WERI-Rb-1 (cell line): ENCODE measurements around the gene SLC25A1.

Source experiments
- DNase-seq: peaks from one replicate; pipeline ENCODE4 v3.0.0-alpha.2; 2020
- H3K27ac ChIP-seq: fragments of 250-450 bp; sonication (Bioruptor Pico); 2 replicates; pipeline ENCODE4 v1.5.1; 2020; ENCODE audit warnings: mild to moderate bottlenecking, moderate library complexity
- H3K27me3 ChIP-seq: fragments of 250-450 bp; sonication (Bioruptor Pico); 2 replicates; pipeline ENCODE4 v1.5.1; 2021; ENCODE audit warnings: mild to moderate bottlenecking, low read depth, moderate library complexity; ENCODE audit not compliant: insufficient read depth, severe bottlenecking
- H3K36me3 ChIP-seq: fragments of 250-450 bp; sonication (Bioruptor Pico); 2 replicates; pipeline ENCODE4 v1.5.1; 2020; ENCODE audit warnings: mild to moderate bottlenecking, moderate library complexity
- H3K4me3 ChIP-seq: 2 replicates; pipeline ENCODE4 v1.5.1; 2011; ENCODE audit warnings: low read depth, mild to moderate bottlenecking, control low read depth, low read length
- H3K9me3 ChIP-seq: fragments of 250-450 bp; sonication (Bioruptor Pico); 2 replicates; pipeline ENCODE4 v1.5.1; 2021; ENCODE audit warnings: mild to moderate bottlenecking, moderate library complexity; ENCODE audit not compliant: severe bottlenecking
- TF ChIP-seq, protein P1 (sequence below): IDR thresholded peaks from 2 replicates; pipeline ENCODE4 v1.5.1; 2011; ENCODE audit warnings: low read depth, mild to moderate bottlenecking, control low read depth, inconsistent platforms, low read length

SLC25A1 gene

DNA sequence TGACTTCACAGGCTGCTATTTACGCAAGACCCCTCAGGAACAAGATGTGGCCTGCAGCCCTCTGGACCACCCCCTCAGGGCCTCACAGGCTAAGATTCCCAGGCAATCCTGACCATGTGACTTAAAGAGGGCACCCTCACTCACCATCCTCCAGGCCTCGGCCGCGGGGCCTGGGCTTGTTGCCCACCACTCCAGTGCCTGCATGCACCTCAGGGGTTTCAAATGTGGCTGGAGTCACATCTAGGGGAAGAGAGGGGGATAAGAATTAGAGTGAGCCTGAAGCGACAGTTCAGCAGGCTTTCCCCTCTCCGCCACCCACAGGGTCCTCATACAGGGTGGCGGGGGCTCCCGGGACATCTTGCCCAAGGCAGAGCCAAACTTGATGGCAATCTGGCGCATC is 36.1 kb downstream of the SLC25A1 start:
- no peak for DNase-seq
- Histone ChIP-seq H3K27me3 (no peaks in the 10 kb centered on the region), H3K9me3 (no peaks in the 10 kb centered on the region), H3K36me3 (peaks cover 57% of the 10 kb centered on the region), H3K27ac (no peak overlapping the region), H3K4me3 (no peak overlapping the region)
- TF ChIP-seq, protein P1, sequence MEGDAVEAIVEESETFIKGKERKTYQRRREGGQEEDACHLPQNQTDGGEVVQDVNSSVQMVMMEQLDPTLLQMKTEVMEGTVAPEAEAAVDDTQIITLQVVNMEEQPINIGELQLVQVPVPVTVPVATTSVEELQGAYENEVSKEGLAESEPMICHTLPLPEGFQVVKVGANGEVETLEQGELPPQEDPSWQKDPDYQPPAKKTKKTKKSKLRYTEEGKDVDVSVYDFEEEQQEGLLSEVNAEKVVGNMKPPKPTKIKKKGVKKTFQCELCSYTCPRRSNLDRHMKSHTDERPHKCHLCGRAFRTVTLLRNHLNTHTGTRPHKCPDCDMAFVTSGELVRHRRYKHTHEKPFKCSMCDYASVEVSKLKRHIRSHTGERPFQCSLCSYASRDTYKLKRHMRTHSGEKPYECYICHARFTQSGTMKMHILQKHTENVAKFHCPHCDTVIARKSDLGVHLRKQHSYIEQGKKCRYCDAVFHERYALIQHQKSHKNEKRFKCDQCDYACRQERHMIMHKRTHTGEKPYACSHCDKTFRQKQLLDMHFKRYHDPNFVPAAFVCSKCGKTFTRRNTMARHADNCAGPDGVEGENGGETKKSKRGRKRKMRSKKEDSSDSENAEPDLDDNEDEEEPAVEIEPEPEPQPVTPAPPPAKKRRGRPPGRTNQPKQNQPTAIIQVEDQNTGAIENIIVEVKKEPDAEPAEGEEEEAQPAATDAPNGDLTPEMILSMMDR: no peak

DNA sequence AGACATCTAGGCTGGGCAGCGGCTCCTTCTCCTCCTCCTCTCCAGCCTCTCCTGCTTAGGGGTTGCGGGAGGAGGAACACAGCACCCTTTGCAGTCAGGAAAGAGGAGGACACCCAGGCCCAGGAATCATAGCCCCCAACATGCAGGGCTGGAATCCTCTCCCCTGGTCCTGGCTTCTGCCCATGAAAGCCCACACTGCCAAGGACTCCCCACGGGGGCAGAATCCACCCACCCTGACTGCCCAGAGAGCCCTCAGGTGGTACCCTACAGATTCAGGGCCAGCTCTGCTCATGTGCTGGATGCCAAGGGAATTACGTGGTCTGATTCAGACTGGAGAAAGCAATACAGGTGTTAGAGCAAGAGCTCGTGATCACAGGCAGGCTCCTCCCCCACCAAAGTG is 38.6 kb downstream of the SLC25A1 start:
- H3K27me3 ChIP-seq: no peaks in the 10 kb centered on the region
- H3K36me3 ChIP-seq: peaks cover 77% of the 10 kb centered on the region
- no peak overlapping the region for H3K4me3 ChIP-seq
- H3K9me3 ChIP-seq: no peaks in the 10 kb centered on the region
- H3K27ac ChIP-seq: no peak overlapping the region
- TF ChIP-seq, protein P1: no peak
- no peak for DNase-seq

GRCh38 chr22:19139001-19139356 is 39.6 kb downstream of the SLC25A1 start:
- TF ChIP-seq, protein P1: no peak
- no peak overlapping the region for H3K4me3 ChIP-seq
- no peaks in the 10 kb centered on the region for H3K9me3 ChIP-seq
- H3K27me3 ChIP-seq: no peaks in the 10 kb centered on the region
- no peak overlapping the region for H3K27ac ChIP-seq
- no peak for DNase-seq
- peaks cover 82% of the 10 kb centered on the region for H3K36me3 ChIP-seq

DNA sequence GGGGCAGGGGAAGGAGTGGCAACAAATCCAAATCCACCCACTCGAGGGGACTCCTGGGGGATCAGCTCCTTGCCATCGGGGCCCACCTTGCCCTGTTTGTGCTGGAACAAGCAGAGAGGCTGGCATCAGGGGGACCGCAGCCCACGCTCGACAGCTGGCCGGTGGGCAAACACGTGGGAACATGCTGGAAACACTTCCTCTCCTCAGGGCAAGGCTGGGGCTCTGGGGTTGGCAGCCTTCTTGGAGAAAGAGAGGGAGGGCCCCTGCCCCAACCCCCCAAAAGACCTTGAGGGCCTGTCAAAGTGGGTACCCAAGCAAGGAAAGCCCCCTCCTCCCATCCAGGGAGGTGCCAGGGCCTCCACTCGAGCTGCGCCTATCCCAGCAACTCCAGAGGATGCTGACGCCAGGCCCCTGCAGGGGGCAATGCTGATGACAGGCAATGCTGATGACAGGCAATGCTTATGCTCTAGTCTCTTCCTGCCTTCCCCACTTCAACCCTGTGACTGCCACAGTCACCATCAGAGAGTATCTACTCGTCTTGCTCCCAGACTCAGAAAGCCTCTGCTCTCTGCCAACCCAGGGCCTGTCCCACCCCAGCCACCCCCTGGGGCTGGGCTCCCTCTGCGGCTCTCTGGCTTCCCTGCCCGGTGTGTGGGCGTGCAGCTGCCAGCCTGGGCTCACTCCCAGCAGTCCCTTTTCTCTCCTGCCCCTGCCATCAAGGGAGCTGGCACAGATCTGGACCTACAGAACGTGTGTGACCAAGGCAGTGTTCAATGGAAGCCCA is 40.1 kb downstream of the SLC25A1 start:
- peaks cover 88% of the 10 kb centered on the region for H3K36me3 ChIP-seq
- no peak overlapping the region for H3K4me3 ChIP-seq
- TF ChIP-seq, protein P1: no peak
- no peak overlapping the region for H3K27ac ChIP-seq
- H3K9me3 ChIP-seq: no peaks in the 10 kb centered on the region
- DNase-seq: no peak
- H3K27me3 ChIP-seq: no peaks in the 10 kb centered on the region

DNA sequence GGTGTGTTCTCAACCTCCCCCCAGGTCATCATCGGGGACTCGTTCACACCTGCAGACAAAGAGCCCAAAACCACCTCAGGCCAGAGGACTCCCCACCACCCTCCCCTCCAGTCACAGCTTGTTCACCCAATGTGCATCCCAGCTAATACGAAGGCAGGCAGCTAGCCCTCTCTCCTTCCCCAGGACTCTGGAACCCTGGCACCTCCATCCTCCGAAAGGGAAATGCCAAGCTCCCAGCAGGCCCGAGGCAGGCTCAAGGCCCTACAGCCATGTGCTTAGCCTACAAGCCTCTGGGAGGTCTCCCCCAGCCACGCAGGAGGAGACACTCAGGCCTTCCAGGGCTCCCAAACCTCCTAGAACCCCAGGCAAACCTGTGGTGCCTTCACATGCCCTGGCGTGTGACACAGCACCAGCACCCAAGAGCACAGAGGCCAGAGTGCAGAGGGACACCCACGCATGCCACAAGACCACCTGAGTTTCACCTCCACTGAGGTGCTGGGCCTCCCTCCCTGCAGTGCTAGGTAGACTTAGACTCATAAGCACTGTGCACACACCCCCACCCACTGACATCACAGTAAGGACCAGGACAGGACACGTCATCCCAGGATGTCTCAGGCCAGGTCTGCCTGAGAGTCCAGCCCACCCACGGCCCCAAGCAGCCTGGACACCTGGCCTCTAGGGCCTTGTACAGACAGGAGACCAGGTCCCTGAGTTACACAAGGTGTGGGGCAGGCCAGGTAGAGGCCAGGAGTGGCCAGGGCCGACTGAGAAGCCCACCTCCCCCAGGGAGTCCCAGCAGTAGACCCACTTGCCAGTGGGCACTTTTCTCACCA is 40.9 kb downstream of the SLC25A1 start:
- Histone ChIP-seq H3K36me3 (peaks cover 93% of the 10 kb centered on the region), H3K27ac (no peak overlapping the region), H3K4me3 (no peak overlapping the region), H3K27me3 (no peaks in the 10 kb centered on the region), H3K9me3 (no peaks in the 10 kb centered on the region)
- DNase-seq: no peak
- TF ChIP-seq, protein P1: no peak
